Suppressor macrophage (primary cell): ENCODE data around the gene BLOC1S4.
A peak's percentile ranks its signal among the peaks of the same experiment; 100 is the strongest.

ENCODE experiments used
- DNase-seq, 4 experiments: peaks; one replicate each; pipeline ENCODE4 v3.0.0-alpha.2; 2020 to 2022

BLOC1S4 gene

DNA sequence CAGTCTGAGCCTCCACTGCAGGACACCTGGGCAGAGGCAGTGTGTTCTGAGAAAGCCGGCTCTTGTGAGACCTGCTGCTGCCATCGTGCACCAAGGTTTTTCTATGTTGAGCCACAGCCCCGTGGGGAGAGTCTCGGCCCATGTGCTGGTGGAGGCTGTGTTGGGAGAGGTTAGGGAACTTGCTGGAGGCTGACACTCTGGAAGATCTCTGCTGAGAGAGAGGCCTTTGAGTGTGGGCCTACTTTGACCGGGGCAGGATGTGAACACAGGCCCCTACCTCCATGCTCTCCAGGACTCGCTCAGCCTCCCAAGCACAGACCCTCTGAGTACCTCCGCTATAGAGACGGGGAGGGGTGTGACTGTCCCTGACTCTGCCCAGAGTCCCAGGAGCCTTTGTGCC lies 23.6 kb upstream of the BLOC1S4 start:
- DNase-seq: no peak

DNA sequence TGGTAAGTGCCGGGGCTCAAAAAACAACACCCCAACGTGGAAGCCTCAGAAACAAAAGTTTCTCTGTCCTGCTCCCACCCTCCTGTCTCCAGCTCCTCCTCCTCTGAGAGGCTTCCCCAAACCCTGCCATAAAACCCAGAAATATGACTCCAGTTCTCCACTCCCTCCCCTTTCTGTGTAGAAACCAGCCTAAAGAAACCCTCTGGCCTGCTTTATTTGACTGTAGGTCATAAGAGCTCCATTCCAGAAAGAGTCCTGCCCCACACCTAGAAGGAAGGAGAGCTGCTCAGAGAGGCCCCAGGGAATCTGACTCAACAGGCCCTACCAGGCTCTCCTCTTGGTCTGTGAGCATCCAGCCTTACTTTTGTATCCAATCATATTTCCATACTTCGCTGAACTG lies 23.2 kb upstream of the BLOC1S4 start:
- no peak for DNase-seq

DNA sequence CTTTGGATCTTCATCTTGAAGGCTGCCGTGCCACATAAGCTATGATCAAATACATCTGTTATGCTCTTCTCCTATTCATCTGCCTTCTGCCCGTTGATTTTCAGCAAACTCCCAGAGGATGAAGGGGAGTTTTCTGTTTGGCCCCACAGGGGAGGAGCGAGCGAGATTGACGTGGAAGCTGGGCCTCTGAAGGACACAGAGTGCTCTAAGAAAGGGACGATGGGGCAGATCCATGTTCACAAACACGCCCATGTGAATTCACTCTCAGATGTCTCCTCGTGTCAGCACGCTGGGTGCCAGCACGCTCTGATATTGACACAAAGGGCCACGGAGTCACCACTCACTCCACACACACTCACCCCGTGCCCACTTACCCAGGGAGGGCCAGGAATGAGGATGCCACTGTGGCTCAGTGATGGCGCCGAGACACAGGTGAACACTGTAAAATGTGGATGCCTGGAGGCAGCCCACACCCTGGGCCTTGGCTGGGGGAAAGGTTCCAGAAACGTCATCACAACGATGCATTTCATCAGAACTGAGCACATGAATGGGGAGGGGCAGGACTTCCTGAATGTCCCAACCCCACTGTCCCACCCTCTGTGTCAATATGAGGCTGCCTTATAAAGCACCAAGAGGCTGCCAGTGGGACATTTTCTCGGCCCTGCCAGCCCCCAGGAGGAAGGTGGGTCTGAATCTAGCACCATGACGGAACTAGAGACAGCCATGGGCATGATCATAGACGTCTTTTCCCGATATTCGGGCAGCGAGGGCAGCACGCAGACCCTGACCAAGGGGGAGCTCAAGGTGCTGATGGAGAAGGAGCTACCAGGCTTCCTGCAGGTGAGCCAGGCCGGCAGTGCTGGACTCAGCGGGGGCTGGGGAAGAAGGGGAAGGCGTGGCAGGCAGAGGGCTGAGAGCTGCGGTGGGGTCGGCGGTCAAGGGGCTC lies 22.5 kb upstream of the BLOC1S4 start, which contains the start of gene S100P:
S100P (plus strand) TSS at position 648 of the 946 bp plus-strand sequence; CDS start at position 703, 55 bp downstream.
- peak in 1 of 4 experiments; percentile 17 for DNase-seq

DNA sequence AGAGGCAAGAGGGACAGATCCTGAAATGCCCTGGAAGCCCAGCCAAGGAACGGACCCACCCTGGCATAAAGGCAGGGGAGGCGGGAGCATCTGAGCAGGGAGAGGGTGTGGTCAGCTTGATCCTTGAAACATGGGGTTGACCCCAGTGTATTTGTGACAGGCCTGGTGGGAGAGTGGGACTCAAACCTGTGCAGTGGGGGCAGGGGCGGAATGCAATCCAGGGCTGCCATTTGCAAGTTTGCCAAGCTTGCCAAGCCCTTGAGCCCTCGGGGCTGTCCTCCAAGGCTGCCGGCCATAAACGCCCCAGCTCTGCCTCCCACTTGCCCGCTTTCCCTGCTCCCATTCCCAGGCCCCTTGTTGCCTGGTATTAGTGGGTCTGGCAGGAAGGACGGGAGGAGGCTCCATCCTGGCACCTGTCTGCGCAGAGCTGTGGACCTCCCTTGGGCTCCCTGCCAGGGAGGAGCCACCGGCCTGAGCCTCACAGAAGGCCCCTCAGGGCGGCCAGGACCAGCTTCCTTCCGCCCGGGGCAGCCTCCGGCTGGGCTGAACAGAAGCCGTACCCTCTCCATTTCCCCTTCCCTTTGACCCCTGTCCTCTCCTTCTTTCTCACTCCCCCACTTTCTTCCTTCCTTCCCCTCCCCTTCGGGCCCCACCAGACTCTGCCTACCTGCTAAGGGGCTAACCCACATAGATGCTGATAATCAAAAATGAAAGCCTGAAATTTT lies 21.6 kb upstream of the BLOC1S4 start:
- peak in 1 of 4 experiments; percentile 18 for DNase-seq

DNA sequence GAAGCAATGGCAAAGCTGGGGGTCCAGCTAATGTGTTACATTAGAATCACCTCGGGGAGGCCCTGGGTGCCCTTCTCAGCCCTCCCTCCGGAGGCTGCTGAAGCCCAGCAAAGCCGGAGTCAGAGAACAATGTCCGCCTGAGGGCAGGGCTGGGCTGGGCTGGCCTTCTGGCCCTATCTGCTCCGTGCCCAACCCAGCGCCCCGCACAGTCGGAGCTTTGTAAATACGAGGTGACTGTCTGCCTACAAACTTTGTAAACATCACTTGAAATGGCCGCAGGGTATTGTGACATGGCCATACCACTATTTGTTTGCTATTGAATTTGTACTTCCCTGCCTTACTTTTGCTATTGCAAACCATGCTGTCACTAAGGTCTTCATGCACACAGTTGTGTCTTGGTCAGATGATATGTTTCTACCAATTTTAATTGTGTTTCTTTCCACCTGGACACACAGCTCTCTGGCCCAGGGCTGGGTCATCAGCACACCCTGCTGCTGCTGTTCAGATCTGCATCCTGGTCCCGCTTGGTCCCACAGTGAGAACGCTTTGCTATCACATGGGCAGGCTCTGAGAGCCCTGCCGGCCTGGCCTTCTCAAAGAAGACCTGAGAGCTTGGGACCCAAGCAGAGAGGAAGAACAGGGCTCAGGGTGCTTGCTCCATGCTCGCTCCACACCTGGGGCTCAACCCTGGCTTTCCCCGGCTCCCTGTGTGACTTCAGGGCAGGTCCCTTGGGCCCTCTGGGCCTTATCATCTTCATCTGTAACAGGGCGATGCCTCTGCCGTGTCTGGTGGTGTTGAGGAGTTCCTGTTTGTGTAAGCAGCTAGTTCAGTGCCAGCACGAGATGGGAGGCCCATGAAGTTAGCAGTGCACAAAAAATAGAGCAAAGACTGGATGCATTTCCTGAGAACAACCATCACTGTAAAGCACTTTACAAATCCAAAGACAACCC lies 20.0 kb upstream of the BLOC1S4 start:
- DNase-seq: peak in 2 of 4 experiments; percentile 16 to 46

DNA sequence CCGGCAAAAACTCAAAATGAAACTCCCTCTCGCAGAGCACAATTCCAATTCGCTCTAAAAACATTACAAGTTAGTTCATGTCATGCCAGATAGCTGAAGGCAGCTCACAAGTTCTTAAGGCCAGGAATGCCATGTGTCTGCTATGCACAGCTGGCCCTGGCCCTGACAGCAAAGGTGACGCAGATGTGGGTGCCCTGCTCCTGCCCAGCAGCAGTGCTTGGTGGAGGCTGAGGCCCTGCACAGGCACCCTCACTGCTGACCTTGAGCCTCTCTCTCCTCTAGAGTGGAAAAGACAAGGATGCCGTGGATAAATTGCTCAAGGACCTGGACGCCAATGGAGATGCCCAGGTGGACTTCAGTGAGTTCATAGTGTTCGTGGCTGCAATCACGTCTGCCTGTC lies 19.4 kb upstream of the BLOC1S4 start:
- DNase-seq: no peak

DNA sequence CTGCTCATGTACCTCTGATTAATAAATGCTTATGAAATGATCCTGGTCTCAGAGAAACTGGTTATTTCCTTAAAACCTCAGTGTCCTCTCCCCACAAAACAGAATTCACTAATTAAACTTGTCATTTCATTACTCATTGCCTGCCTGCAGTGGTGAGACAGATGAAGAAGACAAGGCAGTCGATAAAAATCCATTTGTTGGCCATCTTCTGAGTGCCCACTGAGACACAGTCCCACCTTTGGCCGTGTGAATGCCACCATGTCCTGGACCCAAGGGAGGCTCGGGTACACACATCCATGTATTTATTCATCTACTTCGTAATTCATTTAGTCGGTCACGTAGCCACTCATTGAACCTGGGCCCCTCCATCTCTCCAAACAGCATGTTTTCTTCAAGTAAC lies 18.8 kb upstream of the BLOC1S4 start:
- no peak for DNase-seq

DNA sequence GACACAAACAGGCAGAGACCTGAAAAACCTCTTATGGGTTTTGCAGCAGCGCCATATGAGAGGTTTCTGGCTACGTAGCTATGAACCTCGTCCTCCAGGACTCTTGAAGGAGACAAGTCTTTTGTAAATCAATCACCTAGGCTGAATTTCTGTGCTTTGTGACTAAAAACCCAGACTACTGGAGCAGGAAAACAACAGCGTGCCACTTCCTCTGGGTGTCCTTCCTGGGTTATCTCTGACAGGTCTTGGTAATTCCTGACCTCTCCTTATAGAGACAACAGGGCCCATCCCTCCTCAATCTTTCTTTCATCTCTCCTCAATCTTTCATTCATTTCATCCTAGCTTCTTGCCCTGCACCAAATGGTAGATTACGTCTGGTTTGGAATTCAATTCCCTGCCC lies 16.6 kb upstream of the BLOC1S4 start:
- DNase-seq: no peak

DNA sequence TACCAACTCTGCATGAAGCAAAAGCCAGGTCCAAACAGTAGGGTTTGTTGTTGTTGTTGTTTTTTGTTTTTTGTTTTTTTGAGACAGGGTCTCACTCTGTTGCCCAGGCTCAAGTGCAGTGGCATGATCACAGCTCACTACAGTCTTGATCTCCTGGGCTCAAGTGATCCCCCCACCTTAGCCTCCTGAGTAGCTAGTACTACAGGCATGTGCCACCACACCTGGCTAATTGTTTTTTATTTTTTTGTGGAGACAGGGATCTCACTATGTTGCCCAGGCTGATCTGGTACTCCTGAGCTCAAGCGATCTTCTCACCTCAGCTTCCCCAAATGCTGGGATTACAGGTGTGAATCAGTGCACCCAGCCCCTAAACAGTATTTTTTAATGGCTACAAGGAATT lies 16.1 kb upstream of the BLOC1S4 start:
- DNase-seq: no peak

DNA sequence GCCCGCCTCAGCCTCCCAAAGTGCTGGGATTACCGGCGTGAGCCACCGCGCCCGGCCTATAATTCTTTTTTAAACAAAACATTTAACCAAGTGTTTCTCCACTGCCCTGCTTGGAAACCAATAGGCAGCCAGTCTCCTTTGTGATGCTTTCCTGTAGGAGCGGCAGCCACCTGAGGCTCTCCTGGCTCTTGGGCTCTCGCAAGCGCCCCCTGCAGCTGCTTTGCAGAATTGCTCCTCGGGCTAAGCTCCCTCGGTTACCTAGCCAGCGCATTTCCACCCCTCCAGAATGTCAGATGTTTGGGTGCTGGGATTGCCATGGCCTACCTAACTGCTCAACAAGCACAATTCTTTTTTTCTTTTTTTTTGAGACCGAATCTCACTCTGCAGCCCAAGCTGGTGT lies 14.6 kb upstream of the BLOC1S4 start:
- DNase-seq: peak in 2 of 4 experiments; percentile 27 to 40

DNA sequence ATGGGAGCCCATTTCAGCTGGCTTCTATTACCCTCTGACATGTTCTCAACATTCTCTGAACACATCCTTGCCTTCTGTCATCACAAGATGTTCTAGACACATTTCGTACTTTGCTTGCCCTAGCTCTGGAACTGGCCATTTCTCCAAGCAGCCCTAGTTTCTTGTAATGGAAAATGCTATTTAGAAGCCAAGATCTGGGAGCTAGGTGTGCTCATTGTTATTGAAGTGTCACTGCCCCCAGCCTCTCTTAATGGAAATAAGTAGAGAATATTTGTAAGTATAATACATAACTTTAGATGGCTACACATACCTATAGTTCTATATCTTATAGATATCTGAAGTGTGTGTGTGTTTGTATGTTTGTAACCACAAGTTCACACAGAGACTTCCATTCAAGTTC lies 13.2 kb upstream of the BLOC1S4 start:
- no peak for DNase-seq

DNA sequence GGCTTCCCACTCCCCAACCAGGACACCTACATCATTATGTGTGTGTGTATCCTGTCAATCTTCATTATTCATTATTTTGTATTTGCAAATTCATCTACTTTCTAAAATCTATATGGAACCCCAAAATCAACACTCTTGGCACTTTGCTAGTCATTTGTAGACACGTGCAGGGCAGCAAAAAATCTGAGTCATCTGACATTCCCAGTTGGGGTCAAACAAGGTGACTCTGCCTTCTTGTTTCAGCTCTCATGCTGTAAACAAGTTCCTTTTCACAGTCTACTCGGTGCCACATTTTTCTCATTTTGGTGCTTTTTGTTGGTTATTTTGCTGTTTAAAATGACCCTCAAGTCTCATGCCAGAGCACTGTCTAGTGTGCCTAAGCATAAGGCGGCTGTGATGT lies 12.2 kb upstream of the BLOC1S4 start:
- peak in 3 of 4 experiments; percentile 32 to 47 (median 37) for DNase-seq

DNA sequence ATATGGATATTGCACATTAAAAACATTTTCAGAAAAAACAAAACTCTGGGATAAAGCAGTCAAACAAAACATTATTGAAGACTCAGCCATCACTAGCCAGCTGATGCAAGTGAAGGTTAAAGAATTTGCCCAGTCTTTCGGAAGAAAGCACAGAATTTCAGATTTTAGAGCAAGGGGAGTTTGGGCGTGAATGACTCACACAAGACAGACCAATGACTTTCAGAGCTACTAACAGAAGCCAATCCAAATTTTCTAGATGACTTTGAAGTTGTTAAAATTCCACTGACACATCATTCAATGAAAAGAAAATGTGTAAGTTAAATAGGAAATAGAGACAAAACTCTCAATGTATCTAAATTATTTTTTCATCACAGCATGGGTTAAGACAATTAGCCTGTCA lies 10.3 kb upstream of the BLOC1S4 start:
- no peak for DNase-seq

DNA sequence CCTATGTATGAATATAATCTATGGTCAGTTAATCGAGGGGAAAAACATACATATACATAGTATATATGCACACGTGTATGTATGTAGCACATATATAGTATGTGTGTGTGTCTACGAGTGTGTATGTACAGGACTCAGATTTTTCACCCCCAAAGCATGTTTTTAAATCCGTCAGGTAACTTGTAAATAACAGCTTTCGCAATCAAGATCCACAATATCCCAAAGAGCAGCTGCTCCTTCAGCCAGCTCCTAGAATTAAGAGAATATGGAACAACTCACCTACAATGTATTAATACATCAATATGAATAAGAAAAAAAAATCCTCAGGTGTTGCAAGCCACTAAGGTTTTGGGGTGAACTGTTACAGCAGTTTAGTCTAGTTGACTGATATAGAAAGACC lies 9.8 kb upstream of the BLOC1S4 start:
- DNase-seq: no peak

DNA sequence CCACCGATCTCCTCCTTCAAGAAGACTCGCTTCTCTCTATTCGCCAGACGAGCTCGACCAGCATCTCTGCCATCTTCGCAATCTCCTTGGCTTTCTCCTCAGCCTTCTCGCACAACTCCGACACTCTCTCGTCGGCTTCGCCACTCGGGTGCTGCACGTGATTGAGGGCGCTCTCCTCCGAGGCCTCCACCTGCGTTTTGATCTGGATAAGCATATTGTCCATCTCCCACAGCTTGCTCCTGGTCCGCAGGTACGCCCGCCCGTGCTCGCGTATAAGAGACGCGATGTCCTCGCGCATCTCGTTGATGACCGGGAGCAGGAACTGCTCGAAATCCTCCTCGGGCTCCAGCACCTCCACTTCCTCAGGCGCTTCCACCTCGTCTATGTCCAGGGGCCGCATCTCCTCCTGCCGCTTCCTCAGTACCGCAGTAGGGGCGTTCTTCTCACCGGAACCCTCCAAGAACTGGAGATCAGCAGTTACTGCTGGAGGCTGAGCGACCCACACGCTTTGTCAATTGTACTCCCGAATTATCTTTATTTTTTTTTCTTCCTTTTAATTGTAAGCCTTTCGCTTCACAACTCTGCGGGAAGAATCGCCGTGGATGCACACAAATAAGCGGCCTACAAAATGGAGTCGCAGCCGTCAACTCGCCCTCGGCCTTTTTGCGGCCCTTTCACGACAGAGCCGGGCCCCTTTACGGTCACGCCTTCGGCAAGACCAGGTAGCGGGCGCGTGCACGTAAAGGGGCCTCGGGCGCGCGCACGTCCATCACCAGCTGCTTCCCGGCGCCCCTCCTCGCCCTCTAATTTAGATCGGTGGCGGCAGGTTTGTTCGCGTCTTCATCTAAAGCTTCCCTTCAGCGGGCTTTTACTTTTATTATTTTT lies 6.5 kb upstream of the BLOC1S4 start, which contains the start of gene MRFAP1L1:
MRFAP1L1 (minus strand) TSS at position 636 of the 885 bp plus-strand sequence; CDS start at position 400, 236 bp downstream.
- peak; percentile 97 to 99 (median 98) for DNase-seq

DNA sequence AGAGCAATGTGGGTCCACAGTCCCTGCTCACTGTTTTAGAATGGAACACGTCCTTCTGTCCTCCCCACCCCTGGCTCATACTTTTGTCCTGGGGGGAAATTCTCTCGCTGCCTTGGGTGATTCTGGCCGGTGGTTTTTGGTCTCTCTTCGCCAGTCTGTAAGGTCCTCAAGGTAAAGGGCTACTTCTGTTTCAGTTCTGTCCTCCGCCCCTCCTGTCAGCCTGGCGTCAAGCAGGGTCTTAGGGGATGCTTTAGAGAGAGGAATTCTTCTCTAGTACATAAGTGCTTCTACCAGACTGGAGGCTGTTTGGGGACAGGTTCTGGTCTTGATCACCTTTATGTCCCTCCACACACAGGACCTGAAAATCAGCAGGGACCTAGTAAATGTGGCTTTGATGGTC lies 5.7 kb upstream of the BLOC1S4 start:
- no peak for DNase-seq

DNA sequence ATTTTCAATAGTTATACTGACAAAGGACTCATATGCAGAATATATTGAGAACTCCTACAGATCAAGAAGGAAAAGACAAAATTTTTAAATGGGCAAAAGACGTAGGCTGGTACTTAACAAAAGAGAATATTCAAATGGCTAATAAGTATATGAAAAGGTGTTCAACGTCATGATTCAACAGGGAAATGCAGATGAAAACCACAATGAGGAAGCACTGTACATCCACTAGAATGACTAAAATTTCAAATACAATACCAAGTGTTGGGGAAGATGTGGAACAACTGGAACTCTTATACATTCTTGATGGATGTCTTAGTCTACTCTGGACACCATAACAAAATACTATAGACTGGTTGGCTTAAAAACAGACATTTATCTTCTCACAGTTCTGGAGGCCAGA lies 5.0 kb upstream of the BLOC1S4 start:
- DNase-seq: peak in 1 of 4 experiments; percentile 40

DNA sequence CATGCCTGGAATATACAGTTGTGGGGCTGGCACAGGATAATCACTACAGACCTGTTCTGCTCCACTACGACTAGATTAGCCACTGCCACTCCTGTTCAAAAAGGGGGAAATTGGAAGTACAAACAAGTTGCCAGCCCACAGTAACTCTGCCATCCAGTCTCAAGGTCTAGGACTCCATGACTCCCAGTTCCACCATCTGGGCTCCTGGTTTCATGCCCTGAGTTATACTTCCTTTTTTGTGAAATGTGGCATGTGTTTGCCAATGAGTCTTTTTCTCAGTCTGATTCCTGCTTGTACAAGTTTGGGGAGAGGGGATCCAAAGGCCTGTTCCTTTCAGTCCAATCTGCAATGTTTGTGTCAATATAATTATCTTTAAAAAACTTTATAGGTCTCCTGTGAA lies 1.0 kb upstream of the BLOC1S4 start:
- peak; percentile 38 to 60 (median 50) for DNase-seq

DNA sequence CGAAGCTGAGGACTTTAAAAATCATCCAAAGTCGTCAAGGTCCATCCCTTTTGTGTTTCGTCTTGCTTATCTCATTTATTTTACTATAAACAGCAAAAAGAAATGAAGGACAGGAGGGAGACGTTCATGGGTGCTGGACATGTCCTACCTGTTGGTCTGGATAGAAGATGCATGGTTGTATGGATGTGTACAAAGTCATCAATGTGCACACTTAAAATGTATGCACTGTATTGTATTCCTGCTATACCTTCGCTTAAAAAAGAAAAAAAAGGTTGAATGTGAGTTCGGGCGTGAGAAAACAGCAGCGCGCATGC lies 313 bp upstream of the BLOC1S4 start:
- no peak for DNase-seq

DNA sequence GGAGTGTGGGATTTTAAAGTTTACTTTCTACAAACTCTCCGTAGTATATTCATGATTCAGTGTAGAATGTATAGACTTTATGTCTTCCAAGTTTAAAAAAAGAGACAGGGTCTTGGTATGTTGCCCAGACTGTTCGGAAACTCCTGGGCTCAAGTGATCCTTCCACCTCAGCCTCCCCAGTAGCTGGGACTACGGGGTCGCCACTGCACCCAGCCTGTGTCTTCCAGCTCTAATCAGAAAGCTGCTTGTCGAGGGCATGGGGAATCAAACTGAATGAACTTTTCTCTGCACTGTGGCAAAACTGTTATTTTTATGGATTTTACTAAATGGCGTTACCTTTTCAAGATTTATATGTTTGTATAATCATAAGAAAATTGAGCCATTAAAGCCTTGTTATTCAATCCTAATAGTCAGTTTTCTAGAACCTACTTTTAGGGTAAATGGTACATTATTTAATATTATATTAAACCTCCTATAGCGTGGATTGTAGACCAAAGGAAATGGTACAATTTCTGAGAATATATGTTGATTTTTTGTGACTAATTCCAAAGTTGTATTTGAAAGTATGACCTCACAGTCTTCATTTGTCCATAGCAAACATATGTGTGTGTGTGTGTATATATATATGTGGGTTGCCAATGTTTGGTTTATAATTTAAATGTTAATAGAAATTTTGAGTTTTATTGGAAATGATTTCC lies 1.1 kb downstream of the BLOC1S4 start:
- DNase-seq: no peak
